ENCODE results near the gene TNKS1BP1.
"Not testable (repeated sequence)": the region's sequence is repeated elsewhere in the genome, so short reads cannot be mapped to it uniquely, and the experiment has no call there.

Gene TNKS1BP1

DNA sequence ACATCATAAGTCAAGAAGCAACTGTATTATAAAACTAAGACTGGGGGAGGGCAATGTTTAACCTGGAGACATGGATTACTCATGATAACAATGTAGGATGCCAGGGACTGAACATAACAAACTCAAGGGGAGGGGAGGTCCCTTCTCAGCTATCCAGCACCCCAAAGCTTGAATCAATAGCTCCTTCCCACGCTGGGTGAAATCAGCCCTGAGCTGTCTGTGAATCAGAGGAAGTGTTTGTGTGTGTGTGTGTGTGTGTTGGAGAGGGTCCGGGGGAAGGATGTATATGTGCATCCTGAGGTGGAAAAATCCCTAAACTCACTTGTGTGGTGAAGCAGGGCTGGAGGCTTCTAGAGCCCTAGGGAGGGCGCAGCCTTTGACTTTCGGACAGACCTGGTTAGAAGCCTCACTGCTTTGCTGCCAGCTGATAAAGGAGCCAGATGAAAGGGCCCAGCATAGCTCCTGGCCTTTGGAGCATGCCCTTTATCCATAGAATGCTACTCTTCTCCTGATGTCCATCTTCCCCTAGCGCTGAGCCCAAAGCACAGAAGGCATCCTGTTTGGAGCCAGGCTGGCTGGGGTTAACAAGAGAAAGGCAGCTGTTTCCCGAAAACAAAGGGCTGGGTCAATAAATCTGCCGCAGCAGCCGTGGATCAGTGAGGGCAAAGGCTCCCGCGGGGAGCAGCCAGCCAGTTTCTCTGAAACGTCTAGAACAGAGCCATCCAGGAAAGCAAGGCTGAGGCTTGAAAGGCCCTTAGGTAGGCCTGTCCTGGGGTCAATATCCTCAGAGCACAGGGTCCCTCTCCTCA is 35.8 kb downstream of the TNKS1BP1 start:
- no peak for DNase-seq

DNA sequence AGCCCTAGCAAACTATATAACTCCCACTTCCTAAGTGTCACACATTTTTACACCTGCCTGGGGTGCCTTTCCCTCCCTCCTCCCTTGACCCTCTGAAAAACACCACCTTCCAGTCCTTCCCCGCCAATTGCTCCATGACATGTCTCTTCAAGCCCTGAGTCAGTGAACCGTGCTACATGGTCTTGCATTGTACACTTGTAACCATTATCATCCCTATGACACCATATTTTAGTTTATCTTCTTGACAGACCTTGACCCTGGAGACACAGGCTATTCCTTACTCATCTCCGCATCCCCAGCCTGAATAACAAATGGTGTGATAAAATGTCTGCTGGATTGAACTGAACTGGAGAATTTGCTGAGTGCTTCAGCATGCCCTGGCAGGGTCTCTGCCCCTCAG is 36.9 kb downstream of the TNKS1BP1 start:
- no peak for DNase-seq

DNA sequence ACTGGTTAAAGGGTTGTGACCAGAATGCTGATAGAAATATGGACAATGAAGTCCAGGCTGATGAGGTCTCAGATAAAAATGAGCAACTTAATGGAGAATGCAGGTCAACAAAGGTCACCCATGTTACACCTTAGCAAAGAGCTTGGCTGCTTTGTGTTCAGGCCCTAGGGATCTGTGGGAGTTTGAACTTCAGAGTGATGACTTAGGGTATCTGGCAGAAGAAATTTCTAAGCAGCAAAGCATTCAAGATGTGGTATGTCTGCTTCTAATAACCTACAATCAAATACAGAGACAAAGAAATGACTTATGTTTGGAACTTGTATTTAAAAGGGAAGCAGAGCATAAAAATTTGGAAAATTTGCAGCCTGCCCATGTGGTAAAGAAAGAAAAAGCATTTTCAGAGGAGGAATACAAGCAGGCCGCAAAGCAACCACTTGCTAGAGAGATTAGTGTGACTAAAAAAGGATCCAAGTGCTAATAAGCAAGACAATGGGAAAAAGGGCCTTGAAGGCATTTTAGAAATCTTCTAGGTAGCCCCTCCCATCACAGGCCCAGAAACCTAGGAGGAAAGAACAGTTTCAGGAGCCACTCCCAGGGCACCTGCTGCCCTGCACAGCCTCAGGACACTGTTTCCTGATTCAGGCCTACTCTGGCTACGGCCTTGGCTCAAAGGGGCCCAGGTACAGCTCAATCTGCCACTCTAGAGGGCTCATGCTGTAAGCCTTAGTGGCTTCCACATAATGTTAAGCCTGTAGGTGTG is 41.3 kb downstream of the TNKS1BP1 start:
- DNase-seq = no peak

DNA sequence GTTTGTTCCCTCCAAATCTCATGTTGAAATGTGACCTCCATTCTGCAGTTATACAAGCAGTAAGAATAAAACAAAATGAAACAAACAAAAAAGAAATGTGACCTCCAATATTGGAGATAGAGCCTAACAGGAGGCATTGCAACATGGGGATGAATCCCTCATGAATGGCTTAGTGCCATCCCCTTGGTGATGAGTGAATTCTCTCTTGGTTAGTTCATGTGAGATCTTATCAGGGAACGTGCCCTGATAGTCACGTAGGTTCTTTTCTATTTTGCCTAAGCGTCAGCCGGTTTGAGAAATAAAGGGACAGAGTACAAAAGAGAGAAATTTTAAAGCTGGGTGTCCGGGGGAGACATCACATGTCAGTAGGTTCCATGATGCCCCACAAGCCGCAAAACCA is 43.2 kb downstream of the TNKS1BP1 start:
- not testable (repeated sequence) for DNase-seq

DNA sequence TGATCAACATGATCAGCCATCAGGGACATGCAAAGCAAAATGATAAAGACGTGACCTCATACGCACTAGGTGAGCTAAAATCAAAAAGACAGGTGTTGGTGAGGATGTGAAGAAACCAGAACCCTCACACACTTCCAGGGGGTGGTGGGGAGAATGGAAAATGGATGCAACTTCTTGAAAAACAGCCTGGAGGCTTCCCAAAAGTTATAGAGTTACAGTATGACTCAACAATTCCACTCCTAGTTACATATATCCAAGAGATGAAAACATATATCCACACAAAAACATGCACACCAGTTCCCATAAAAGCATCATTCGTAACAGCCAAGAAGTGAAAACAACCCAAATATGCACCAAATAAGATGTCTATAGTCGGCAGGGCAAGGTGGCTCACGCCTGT is 45.6 kb downstream of the TNKS1BP1 start:
- no peak for DNase-seq

DNA sequence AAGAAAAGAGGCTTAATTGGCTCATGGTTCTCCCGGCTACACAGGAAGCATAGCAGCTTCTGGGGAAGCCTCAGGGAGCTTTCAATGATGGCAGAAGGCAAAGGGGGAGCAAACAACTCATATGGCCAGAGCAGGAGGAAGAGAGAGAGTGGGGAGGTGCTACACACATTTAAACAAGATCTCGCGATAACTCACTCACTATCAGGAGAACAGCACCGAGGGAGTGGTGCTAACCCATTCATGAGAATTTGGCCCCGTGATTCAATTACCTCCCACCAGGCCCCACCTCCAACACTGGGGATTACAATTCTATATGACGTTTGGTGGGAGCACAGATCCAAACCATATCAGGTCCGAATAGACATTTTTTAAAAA is 46.0 kb downstream of the TNKS1BP1 start:
- no peak for DNase-seq

DNA sequence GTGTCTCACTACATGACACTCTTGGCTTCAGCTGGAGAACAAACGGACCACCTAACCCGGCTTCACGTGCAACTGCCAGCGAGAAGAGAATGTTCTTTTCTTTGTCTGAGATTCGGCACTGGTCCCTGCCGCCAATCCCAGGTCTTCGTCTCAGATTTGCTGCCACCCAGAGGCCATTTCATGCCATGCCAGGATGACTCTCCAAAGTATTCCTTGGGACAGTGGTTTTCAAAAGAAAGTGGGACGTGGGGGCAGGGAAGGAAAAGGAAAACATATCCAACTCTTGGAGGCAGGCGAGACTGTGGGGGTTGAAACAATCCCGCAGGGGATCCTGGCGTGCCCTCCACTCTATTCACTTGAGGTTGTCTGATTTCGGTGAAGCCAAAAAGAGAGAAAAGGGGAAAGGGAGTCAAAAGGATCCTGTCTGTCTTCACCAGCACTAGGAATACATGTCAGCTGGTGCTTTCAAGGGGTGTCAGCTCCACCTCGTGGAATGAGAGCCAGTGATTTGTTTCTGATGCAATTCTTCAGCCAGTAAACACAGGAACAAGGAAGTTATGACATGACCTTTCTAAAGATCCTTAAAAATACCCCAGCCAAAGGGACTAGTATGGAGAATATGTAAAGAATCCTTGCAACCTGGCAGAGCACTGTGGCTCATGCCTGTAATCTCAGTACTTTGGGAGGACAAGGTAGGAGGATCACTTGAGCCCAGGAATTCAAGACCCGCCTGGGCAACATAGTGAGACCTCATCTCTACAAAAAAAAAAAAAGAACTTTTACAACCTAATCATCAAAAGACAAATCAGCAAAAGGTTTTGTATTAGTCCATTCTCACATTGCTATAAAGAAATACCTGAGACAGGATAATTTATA is 46.7 kb downstream of the TNKS1BP1 start:
- peak; percentile 45 to 60 for DNase-seq

DNA sequence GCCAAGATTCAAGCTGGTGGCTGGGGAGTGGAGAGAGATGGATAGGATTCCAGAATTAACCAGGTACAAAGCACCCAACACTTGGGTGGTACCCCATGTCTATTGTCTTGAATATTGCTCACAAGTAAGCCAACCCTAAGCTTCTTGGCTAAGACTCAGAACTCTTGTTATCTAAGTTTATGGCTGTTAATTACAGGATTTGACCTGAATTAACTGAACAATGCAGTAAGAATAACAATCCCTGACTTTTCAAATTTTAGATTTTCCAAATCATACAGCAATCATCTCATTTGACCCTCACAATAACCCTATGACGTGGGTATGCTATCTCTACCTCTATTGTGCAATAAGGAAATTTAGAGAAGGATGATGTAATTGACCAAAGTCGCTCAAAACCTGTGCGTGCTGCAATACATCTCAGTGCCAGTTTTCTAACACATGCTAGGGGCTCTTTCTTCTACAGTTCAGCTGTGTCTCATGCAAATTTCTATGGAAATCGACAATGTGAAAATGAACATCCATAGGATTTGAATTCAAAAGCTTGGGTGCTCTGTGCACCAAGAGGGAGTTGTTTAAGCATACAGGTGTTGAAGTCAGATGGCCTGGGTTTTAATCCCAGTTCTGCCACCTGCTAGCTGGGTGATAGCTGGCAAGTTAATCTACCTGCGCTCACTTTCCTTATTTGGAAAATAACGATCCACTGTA is 47.6 kb downstream of the TNKS1BP1 start:
- DNase-seq = no peak

DNA sequence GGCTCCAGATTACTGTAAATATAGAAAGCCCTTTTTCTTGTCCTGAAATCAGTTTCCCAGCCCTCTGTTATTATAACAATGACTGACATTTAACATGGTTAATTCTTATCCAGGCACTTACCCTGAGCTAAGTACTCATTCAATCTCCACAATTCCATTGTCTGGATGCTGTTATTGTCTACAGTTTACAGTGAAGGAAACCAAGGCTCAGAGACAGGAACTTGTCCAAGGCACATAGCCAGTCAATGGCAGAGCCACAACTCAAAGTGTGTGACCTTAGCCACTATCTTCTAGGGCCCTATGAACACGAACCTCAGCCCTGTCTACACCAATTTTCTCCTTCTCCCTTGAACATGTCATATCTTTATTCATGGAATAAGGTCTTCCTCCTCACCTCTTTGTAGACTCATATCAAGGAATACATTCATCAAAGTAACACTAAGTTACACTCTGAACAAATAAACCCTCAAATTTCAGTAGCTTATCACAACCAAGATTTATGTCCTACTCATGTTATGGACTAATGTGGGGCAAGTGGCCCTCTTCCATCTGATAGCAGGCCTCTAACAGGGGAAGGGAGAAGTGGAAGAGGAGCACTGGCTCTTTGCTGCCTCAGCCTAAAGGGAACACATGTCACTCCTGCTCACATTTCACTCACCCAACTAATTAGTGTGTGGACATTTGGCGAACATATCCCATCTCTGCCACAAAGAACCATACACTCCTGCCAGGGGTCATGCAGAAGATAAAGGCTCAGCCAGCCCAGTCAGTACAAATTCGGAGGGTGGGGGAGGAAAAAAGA is 48.4 kb downstream of the TNKS1BP1 start:
- DNase-seq = no peak

DNA sequence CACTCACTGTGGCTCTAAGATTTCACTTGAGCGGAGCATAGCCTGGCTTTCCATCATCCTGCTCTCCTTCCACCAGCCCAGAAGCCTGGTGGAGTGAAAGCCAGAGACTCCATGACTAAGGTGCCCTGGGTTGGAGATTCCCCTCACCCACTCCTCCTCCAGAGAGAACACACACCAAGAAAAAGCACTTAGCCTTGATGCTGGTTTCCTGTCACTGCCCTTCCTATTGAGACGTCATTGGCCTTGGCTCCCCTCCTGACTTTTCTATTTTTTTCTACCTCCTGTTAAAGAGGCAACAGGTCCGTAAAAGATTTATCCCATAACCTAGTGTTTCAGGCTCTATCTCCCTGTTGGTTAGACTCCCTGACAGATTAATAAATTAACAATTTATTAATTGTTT is 49.2 kb downstream of the TNKS1BP1 start:
- DNase-seq = no peak

DNA sequence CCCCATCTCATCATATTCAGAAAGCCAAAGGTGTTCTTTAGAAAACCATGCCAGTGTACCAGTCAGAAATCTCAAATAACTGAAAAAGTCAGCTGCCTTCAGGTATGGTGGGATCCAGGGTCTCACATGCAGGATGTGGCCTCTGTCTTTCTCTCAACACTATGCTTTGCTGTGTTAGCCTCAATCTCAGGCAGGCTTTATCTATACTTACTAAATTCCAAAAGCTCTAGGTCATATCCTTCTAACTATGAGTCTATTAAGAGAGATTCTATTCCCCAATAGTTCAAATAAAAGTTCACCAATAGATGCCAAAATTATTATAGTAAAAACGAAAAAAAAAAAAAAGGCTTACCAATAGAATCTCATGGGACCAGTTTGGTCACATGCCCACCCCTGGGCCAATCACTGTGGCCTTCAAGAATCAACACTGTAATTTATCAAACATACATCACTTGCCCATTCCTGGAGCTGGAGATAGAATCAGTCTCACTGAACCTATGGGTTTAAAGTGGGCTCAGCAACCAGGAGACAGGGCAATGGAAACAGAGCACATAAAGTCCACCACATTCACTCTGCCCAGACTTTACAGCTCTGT is 49.8 kb downstream of the TNKS1BP1 start:
- DNase-seq = no peak

DNA sequence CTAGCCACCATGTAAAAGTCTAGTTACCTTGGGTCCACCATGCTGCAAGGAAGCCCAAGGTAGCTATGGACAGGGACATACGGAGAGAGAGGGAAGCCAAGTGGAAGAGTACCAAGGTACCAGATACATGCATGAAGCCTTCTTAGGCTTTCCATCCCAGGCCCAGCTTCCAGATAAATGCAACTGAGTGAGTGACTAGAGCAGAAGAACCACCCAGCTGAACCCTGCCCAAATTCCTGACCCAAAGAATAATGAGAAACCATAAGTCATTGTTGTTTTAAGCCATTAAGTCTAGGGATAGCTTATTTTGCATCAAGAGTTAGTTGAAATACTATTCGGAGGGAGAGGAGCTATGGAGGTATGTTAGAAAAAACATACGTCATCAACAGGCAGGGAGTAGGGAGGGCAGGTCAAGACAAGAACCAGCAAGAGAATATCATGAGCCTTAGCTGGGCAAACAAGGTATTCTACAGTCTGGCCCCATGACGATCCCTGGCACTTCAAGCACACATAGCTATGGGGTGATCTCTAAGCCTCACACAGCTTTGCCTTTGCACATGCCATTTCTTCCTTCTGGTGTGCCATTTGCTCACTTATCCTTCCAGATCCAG is 51.2 kb downstream of the TNKS1BP1 start:
- DNase-seq = no peak

DNA sequence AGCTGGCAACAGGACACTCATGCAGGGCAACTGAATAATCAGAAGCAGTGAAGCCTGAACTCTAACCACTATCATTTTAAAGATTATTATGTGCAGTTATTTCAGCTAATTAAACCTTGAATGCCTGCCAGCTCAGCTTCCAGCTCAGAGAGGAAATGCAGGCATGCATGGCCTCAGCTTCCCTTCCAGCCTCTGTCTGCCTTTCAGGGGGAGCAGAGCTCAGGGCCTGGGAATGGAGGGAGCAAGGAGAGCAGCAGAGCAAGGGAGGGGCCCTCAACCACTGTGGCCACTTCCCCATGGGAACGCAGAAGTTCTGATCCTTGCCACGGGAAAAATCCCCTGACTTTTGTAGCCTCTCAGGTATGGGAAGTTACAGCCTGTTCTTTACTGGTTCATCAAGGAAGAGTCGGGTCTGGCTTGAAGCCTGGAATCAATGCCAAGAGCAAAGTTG is 55.2 kb downstream of the TNKS1BP1 start:
- no peak for DNase-seq

DNA sequence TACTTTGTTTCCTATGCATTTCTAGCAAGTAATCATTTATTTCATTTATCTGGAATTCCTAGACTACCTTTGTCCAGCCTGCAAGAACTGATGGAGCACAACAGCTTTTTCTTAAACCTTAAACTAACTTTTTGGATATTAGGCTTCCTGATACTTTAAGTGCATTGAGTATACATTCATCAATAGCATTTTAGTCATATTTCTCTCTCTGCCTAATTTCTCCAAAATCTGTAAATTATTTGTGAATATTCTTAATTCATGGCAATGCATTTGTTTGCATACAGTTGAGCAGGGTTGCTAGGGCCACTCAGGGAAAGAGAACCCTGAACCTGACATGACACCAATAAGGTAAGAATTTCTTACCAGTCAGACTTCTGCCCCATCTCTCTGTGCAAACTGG is 58.6 kb downstream of the TNKS1BP1 start:
- DNase-seq = no peak

DNA sequence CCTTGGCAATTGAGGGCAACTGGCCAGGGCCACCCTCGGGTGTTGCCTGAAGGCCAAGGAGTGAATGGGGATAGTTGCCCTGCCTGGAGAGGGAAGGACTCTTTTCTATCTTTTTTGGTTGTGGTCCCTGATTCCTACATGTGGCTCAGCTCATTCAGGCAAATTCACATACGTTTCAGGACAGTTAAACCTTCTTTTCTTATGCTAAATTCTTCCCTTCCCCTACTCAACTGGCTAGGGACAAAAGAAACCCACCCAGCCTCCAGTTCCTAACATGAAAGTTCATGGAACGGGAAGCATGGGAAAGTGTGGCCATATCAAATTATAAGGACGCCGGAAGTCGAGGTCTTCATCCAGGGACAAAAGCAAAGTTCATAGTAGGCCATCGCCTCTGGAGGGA is 61.4 kb downstream of the TNKS1BP1 start:
- DNase-seq = no peak

DNA sequence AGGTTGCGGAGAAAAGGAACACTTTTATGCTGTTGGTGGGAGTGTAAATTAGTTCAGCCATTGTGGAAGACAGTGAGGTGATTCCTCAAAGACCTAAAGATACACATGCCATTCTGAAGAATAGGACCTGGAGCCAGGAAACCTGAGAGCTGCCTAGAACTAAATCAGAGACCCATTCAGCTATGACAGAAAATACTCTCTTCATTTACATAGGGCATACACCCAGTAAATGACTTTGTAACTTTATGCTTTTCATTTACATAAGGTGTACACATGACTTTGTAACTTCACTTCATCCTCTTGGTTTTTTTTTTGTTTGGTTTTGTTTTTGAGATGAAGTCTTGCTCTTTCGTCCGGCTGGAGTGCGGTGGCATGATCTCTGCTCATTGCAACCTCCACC is 62.6 kb downstream of the TNKS1BP1 start:
- DNase-seq = no peak

DNA sequence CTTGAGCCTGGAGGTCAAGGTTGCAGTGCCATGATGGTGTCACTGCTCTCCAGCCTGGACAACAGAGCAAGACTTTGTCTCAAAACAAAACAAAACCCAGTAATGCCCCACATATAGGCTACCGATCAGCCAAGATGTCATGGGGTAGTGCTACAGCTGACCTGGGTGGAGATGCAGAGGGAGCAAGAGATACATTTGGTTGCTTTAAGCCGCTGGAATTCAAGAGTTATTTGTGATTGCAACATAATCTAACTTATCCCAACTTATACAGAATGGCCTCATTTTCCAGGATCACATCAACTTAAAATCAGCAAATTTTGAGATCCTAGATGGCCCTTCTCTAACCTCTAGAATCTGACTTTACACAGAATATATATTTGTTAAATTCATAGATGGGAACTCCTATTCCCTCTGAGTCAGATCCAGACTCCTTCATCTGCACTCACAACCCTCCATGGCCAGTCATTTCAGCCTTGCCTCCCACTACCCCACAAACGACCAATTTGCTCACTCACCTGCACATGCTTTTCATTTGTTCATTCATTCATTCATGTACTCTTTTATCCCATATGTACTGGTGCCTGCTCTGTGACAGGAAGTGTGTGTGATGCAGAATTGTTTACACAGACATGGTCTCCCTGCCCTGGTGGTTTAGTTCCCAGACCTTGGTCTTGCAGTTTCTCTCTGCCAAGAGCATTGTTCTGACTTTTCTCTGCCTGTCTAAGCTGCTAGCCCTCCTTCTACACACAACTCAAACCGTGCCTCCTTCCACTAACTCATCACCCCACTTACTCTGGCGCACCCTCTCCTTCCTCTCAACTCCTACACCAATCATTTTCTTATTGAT is 63.6 kb downstream of the TNKS1BP1 start:
- DNase-seq = no peak

DNA sequence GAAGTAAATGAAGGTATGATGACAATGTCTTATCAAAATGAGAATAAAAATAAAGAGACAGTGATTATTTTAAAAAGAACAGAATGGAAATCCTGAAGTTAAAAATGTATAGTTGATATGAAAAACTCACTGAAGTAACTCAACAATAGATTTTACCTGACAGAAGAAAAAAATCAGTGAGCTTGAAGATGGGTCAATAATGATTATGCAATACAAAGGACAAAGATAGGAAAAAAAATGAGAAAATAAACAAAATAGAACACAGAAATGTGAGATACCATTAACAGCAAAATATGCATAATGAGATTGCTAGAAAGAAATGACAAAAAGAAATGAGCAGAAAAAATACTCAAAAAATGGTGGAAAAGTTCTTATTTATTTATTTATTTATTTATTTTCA is 68.6 kb downstream of the TNKS1BP1 start:
- DNase-seq = no peak

DNA sequence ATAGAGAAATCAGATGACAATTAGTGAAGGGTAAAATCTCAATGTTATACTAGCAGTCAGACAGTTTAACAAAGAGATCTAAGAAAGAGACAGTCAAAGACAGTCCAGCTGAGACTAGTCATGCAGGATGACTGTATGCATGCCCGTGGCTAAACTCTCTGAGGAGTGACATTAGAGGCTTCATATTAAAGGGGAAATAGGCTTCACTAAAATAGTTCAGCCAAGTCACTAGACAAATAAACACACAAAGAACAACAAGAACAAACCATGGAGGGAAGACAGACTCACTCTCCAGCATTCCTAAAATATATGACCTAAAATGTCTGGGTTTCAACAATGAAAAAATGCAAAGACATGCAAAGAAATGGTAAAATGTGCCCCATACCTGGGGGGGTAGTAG is 69.1 kb downstream of the TNKS1BP1 start:
- no peak for DNase-seq

DNA sequence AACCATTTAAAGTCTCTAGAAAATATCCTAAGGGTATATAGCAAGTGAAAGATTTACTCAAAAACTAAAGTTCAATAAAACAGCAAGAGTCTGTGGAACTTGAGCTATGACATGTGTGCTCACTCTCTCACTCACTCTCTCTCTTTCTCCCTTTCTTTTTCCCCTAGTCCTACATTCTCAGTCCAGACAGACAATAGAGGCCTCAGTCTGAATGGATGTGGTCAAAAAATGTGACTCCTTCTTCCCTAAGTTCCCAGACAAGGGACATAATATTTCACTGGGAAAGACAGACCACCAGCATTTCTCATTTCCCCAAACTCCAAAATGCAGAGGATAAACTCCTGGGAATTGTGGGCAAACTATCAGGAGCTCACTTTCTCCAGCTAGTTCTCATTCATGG is 70.1 kb downstream of the TNKS1BP1 start:
- DNase-seq = no peak

Measured in Kasumi-1 (cell line).